OCI-LY1 (cell line): ENCODE results near the gene SCARB2.

Experiments
- H2AFZ ChIP-seq: fragments of 200-600 bp; sonication (generic), shearing (Covaris generic); 2 replicates; pipeline ENCODE4 v1.6.0; 2014; ENCODE audit warnings: antibody characterized with exemption, mild to moderate bottlenecking, low read length
- H3F3A ChIP-seq: fragments of 200-600 bp; sonication (generic), shearing (Covaris generic); 2 replicates; pipeline ENCODE4 v1.6.0; 2014; ENCODE audit warnings: mild to moderate bottlenecking, antibody characterized with exemption, low read length, moderate library complexity; ENCODE audit not compliant: insufficient read depth
- H3K27ac ChIP-seq: fragments of 200-600 bp; sonication (generic); 2 replicates; pipeline ENCODE4 v1.5.1; 2014; ENCODE audit warnings: low read length, mixed run types, mild to moderate bottlenecking, low read depth; ENCODE audit not compliant: poor library complexity, severe bottlenecking
- H3K27me3 ChIP-seq: fragments of 200-600 bp; sonication (generic); 2 replicates; pipeline ENCODE4 v1.6.0; 2014; ENCODE audit warnings: antibody characterized with exemption, mild to moderate bottlenecking, low read length, moderate library complexity; ENCODE audit not compliant: insufficient read depth
- H3K36me3 ChIP-seq: fragments of 200-600 bp; sonication (generic); 2 replicates; pipeline ENCODE4 v1.6.1; 2014; ENCODE audit warnings: mild to moderate bottlenecking, antibody characterized with exemption, low read length, moderate library complexity, mixed read lengths; ENCODE audit not compliant: insufficient read depth
- H3K4me1 ChIP-seq: fragments of 200-600 bp; sonication (generic); 2 replicates; pipeline ENCODE4 v1.5.1; 2014; ENCODE audit warnings: mild to moderate bottlenecking, low read length, moderate library complexity; ENCODE audit not compliant: insufficient read depth, severe bottlenecking
- H3K4me2 ChIP-seq: fragments of 200-600 bp; sonication (generic), shearing (Covaris generic); 2 replicates; pipeline ENCODE4 v1.6.1; 2014; ENCODE audit warnings: low read length
- H3K4me3 ChIP-seq: fragments of 200-600 bp; sonication (generic); 2 replicates; pipeline ENCODE4 v1.5.1; 2014; ENCODE audit warnings: low read length, low read depth, mild to moderate bottlenecking, mixed read lengths; ENCODE audit not compliant: poor library complexity, severe bottlenecking
- H3K79me2 ChIP-seq: fragments of 200-600 bp; shearing (Covaris generic); 2 replicates; pipeline ENCODE4 v1.6.1; 2016; ENCODE audit warnings: mixed run types, low read length, mixed read lengths; ENCODE audit not compliant: insufficient read depth
- H3K9ac ChIP-seq: fragments of 200-600 bp; sonication (generic), shearing (Covaris generic); 2 replicates; pipeline ENCODE4 v1.6.1; 2014; ENCODE audit warnings: mild to moderate bottlenecking, low read length, mixed read lengths
- H3K9me2 ChIP-seq: fragments of 200-600 bp; sonication (generic), shearing (Covaris generic); 2 replicates; pipeline ENCODE4 v1.6.1; 2014; ENCODE audit warnings: low read depth, mild to moderate bottlenecking, low read length, mixed read lengths
- H3K9me3 ChIP-seq: fragments of 200-600 bp; shearing (Covaris generic); 2 replicates; pipeline ENCODE4 v1.6.1; 2014; ENCODE audit warnings: low read length, mixed read lengths
- H4K20me1 ChIP-seq: fragments of 200-600 bp; sonication (generic), shearing (Covaris generic); 2 replicates; pipeline ENCODE4 v1.6.0; 2016; ENCODE audit warnings: mild to moderate bottlenecking, low read length; ENCODE audit not compliant: insufficient read depth
- CTCF ChIP-seq: fragments of 200-600 bp; sonication (generic), shearing (Covaris generic); IDR thresholded peaks from 2 replicates; pipeline ENCODE4 v1.5.1; 2017; ENCODE audit warnings: mild to moderate bottlenecking, antibody characterized with exemption, low read length, moderate library complexity, mixed read lengths
- EZH2 ChIP-seq: fragments of 200-600 bp; sonication (generic), shearing (Covaris generic); IDR thresholded peaks from 2 replicates; pipeline ENCODE4 v1.8.0; 2017; ENCODE audit warnings: borderline replicate concordance, mixed run types, mild to moderate bottlenecking, antibody characterized with exemption, low read length, moderate library complexity, mixed read lengths

The SCARB2 gene

GRCh38 chr4:76141241-76141640, 72.4 kb downstream of the SCARB2 start:
- H3K79me2 ChIP-seq, result peaks cover 38% of the 10 kb centered on the region
- H3K4me3 ChIP-seq, result no peak overlapping the region
- H2AFZ ChIP-seq, result no peak overlapping the region
- H3K9me3 ChIP-seq, result no peaks in the 10 kb centered on the region
- H4K20me1 ChIP-seq, result 0 out of 2 replicates have a peak, but pooled peaks cover 3% of the 10 kb centered on the region
- H3K27ac ChIP-seq, result no peak overlapping the region
- H3K27me3 ChIP-seq, result no peaks in the 10 kb centered on the region
- no peaks in the 10 kb centered on the region for H3K9me2 ChIP-seq
- peaks cover 7% of the 10 kb centered on the region for H3K4me1 ChIP-seq
- TF ChIP-seq EZH2 (no peak), CTCF (no peak)
- H3F3A ChIP-seq, result no peaks in the 10 kb centered on the region
- H3K4me2 ChIP-seq, result no peak overlapping the region
- H3K36me3 ChIP-seq, result peaks cover 76% of the 10 kb centered on the region
- H3K9ac ChIP-seq, result no peak overlapping the region

GRCh38 chr4:76127754-76128153, 85.9 kb downstream of the SCARB2 start:
- Histone ChIP-seq H3K27me3 (no peaks in the 10 kb centered on the region), H3K79me2 (no peaks in the 10 kb centered on the region), H3K9ac (no peak overlapping the region), H3K4me1 (no peaks in the 10 kb centered on the region), H3K27ac (no peak overlapping the region), H3F3A (no peaks in the 10 kb centered on the region), H4K20me1 (no peaks in the 10 kb centered on the region), H3K9me2 (no peaks in the 10 kb centered on the region), H3K9me3 (0 out of 2 replicates have a peak, but pooled peaks cover 2% of the 10 kb centered on the region), H3K36me3 (peaks cover 62% of the 10 kb centered on the region), H3K4me3 (no peak overlapping the region), H2AFZ (no peak overlapping the region), H3K4me2 (no peak overlapping the region)
- no peak for TF ChIP-seq EZH2
- TF ChIP-seq CTCF, result no peak

GRCh38 chr4:76125816-76126215, 87.8 kb downstream of the SCARB2 start:
- H4K20me1 ChIP-seq, result no peaks in the 10 kb centered on the region
- H3K36me3 ChIP-seq, result peaks cover 70% of the 10 kb centered on the region
- H3K4me2 ChIP-seq, result no peak overlapping the region
- peaks cover 6% of the 10 kb centered on the region; the same call in 1 of the 2 replicates for H3K9me3 ChIP-seq
- no peak overlapping the region for H2AFZ ChIP-seq
- H3F3A ChIP-seq, result no peaks in the 10 kb centered on the region
- no peaks in the 10 kb centered on the region for H3K79me2 ChIP-seq
- no peak overlapping the region for H3K27ac ChIP-seq
- H3K4me3 ChIP-seq, result no peak overlapping the region
- TF ChIP-seq EZH2 (no peak), CTCF (no peak)
- no peak overlapping the region for H3K9ac ChIP-seq
- H3K27me3 ChIP-seq, result no peaks in the 10 kb centered on the region
- H3K4me1 ChIP-seq, result no peaks in the 10 kb centered on the region
- no peaks in the 10 kb centered on the region for H3K9me2 ChIP-seq
